Fibroblast of lung (primary cell): ENCODE measurements around the gene CTSD. TPM values are rescaled to one million over a fixed set of nuclear protein-coding genes. Genes with fewer than 3 reads are reported as not detected.
"Not testable (repeated sequence)": the region's sequence is repeated elsewhere in the genome, so short reads cannot be mapped to it uniquely, and the experiment has no call there.

ENCODE experiments used
- DNase-seq, 2 donors: peaks; one replicate each; pipeline versions ENCODE4 v3.0.0 to v3.0.0-alpha.2; 2010; ENCODE audit warnings: low read depth in 2 of 2
- H2AFZ ChIP-seq: 2 replicates; pipeline ENCODE4 v1.5.1; 2012; ENCODE audit warnings: low read length, control low read depth, inconsistent platforms
- H3K27ac ChIP-seq: 2 replicates; pipeline ENCODE4 v1.5.1; 2011; ENCODE audit warnings: low read length, control low read depth; ENCODE audit not compliant: insufficient read depth
- H3K27me3 ChIP-seq: 2 replicates; pipeline ENCODE4 v1.5.1; 2011; ENCODE audit warnings: mild to moderate bottlenecking, low read length; ENCODE audit not compliant: control insufficient read depth, insufficient read depth
- H3K36me3 ChIP-seq: 2 replicates; pipeline ENCODE4 v1.5.1; 2011; ENCODE audit warnings: low read length; ENCODE audit not compliant: control insufficient read depth, insufficient read depth
- H3K4me1 ChIP-seq: 2 replicates; pipeline ENCODE4 v1.5.1; 2011; ENCODE audit warnings: low read length; ENCODE audit not compliant: control insufficient read depth, insufficient read depth; ENCODE audit errors: extremely low read depth
- H3K4me2 ChIP-seq: 2 replicates; pipeline ENCODE4 v1.5.1; 2011; ENCODE audit warnings: low read length, control low read depth; ENCODE audit not compliant: insufficient read depth; ENCODE audit errors: extremely low read depth
- H3K4me3 ChIP-seq, 4 experiments: fragments of 200-600 bp in 1 of 4; sonication (generic) in 1 of 4; replicated peaks in 1 of 4; 2 replicates each; pipeline ENCODE4 v1.5.1; 2011 to 2016; ENCODE audit warnings: low read length in 4 of 4, low read depth in 3 of 4, mild to moderate bottlenecking in 3 of 4, control low read depth in 2 of 4, inconsistent platforms in 1 of 4, mixed read lengths in 1 of 4; ENCODE audit not compliant: insufficient read depth in 1 of 4; ENCODE audit errors: control extremely low read depth in 1 of 4
- H3K79me2 ChIP-seq: 2 replicates; pipeline ENCODE4 v1.5.1; 2012; ENCODE audit warnings: mild to moderate bottlenecking, low read length, inconsistent platforms; ENCODE audit not compliant: control insufficient read depth, insufficient read depth
- H3K9ac ChIP-seq: 2 replicates; pipeline ENCODE4 v1.5.1; 2011; ENCODE audit warnings: mild to moderate bottlenecking, low read length, control low read depth; ENCODE audit not compliant: insufficient read depth
- H3K9me3 ChIP-seq: 2 replicates; pipeline ENCODE4 v1.5.1; 2012; ENCODE audit warnings: low read depth, low read length; ENCODE audit not compliant: control insufficient read depth, insufficient read depth
- H4K20me1 ChIP-seq: 2 replicates; pipeline ENCODE4 v1.5.1; 2011; ENCODE audit warnings: low read length; ENCODE audit not compliant: control insufficient read depth, insufficient read depth; ENCODE audit errors: extremely low read depth
- CTCF ChIP-seq, 2 donors: IDR thresholded peaks in 1 of 2; conservative IDR thresholded peaks in 1 of 2; 1 replicate in 1 of 2; 2 replicates in 1 of 2; pipeline ENCODE4 v1.5.1; 2011 to 2012; ENCODE audit warnings: low read length in 2 of 2, control low read depth in 1 of 2, inconsistent platforms in 1 of 2, low read depth in 1 of 2, mild to moderate bottlenecking in 1 of 2
- EZH2 ChIP-seq: IDR thresholded peaks from 2 replicates; pipeline ENCODE4 v1.5.1; 2012; ENCODE audit warnings: low read length, control low read depth, mild to moderate bottlenecking; ENCODE audit errors: missing control alignments
- polyA minus RNA-seq: library from RNA; depleted of rRNA, polyadenylated mRNA; stranded (reverse); fragments of >200 nt; gene quantifications from 2 replicates; pipeline ENCODE4 v1.2.3, GENCODE V29; 2011; ENCODE audit warnings: low replicate concordance
- polyA plus RNA-seq, 2 donors: library from polyadenylated mRNA; depleted of rRNA in 1 of 2; stranded (reverse) in 1 of 2; unstranded in 1 of 2; fragments of >200 nt; gene quantifications; 2 replicates each; pipeline ENCODE4 v1.2.1, GENCODE V29; 2011 to 2012; ENCODE audit warnings: missing spikeins in 1 of 2
- total RNA-seq: library from RNA; depleted of rRNA; stranded (reverse); fragments of >200 nt; gene quantifications from 2 replicates; pipeline ENCODE4 v1.2.1, GENCODE V29; 2014

Gene CTSD
- 198 and 253 TPM in 2 replicates for total RNA-seq
- polyA plus RNA-seq: 120 and 135 TPM in 2 replicates
- 295 and 303 TPM in 2 replicates for polyA plus RNA-seq (2012)
- 474 and 687 TPM in 2 replicates for polyA minus RNA-seq

GRCh38 chr11:1763796-1764661 lies at the start of gene CTSD:
Gene CTSD (minus strand): TSS chr11:1763927. CDS start chr11:1763859, 68 bp downstream.
- Histone ChIP-seq H4K20me1 (no peaks in the 10 kb centered on the region), H3K4me2 (peak within 1 kb of the TSS; percentile 96), H3K9ac (peak within 1 kb of the TSS; percentile 56), H2AFZ (peak within 1 kb of the TSS; percentile 39), H3K27me3 (no peaks in the 10 kb centered on the region), H3K4me1 (peaks cover 30% of the 10 kb centered on the region), H3K4me3 (peak within 1 kb of the TSS; percentile 69 to 92 (median 79)), H3K9me3 (no peaks in the 10 kb centered on the region), H3K27ac (peak within 1 kb of the TSS; percentile 52), H3K36me3 (peaks cover 6% of the 10 kb centered on the region), H3K79me2 (peaks cover 12% of the 10 kb centered on the region)
- TF ChIP-seq CTCF (conservative IDR thresholded peaks at IDR 0.05 in 1 of 2, IDR thresholded peaks at IDR 0.05 in 1 of 2; ENCODE audit: low read depth in 1 of 2, low read length in 2 of 2) (no peak), EZH2 (no peak)
- peak; percentile 70 to 77 for DNase-seq

- not testable (repeated sequence) for H3K9me3 ChIP-seq, H3K27ac ChIP-seq, H3K36me3 ChIP-seq, H3K4me3 ChIP-seq, H3K27me3 ChIP-seq, H3K4me1 ChIP-seq, H4K20me1 ChIP-seq, H3K4me2 ChIP-seq, H2AFZ ChIP-seq, H3K9ac ChIP-seq, DNase-seq, H3K79me2 ChIP-seq
Measured at GRCh38 chr11:1813356-1813755, 49.6 kb upstream of the CTSD start.

- no peak for TF ChIP-seq EZH2
- no peak overlapping the region for H2AFZ ChIP-seq
- H3K9ac ChIP-seq: no peak overlapping the region
- no peak overlapping the region for H3K4me2 ChIP-seq
- H3K79me2 ChIP-seq: no peaks in the 10 kb centered on the region
- DNase-seq: no peak
- no peaks in the 10 kb centered on the region for H3K9me3 ChIP-seq
- no peaks in the 10 kb centered on the region for H3K4me1 ChIP-seq
- no peak overlapping the region for H3K27ac ChIP-seq
- no peaks in the 10 kb centered on the region for H4K20me1 ChIP-seq
- H3K27me3 ChIP-seq: peaks cover 4% of the 10 kb centered on the region
- no peak overlapping the region for H3K4me3 ChIP-seq
- H3K36me3 ChIP-seq: no peaks in the 10 kb centered on the region
Measured at GRCh38 chr11:1812801-1813200, 49.1 kb upstream of the CTSD start.

GRCh38 chr11:1812274-1812673 lies 48.5 kb upstream of the CTSD start:
- no peak overlapping the region for H3K4me3 ChIP-seq
- no peak overlapping the region for H3K9ac ChIP-seq
- H3K36me3 ChIP-seq: no peaks in the 10 kb centered on the region
- no peaks in the 10 kb centered on the region for H3K4me1 ChIP-seq
- H3K27me3 ChIP-seq: peaks cover 4% of the 10 kb centered on the region
- no peak for DNase-seq
- H3K4me2 ChIP-seq: no peak overlapping the region
- no peak overlapping the region for H2AFZ ChIP-seq
- no peaks in the 10 kb centered on the region for H3K79me2 ChIP-seq
- no peak for TF ChIP-seq EZH2
- TF ChIP-seq CTCF (conservative IDR thresholded peaks at IDR 0.05 in 1 of 2, IDR thresholded peaks at IDR 0.05 in 1 of 2; ENCODE audit: low read depth in 1 of 2, low read length in 2 of 2): no peak
- no peaks in the 10 kb centered on the region for H4K20me1 ChIP-seq
- H3K27ac ChIP-seq: no peak overlapping the region
- H3K9me3 ChIP-seq: no peaks in the 10 kb centered on the region
